ENCODE results near the gene CYP4B1.

CYP4B1 gene

GRCh38 chr1:46807046-46807972 lies 8.5 kb downstream of the CYP4B1 start:
- no peak overlapping the region for H3K27ac ChIP-seq (ENCODE audit: low read depth, low read length)

DNA sequence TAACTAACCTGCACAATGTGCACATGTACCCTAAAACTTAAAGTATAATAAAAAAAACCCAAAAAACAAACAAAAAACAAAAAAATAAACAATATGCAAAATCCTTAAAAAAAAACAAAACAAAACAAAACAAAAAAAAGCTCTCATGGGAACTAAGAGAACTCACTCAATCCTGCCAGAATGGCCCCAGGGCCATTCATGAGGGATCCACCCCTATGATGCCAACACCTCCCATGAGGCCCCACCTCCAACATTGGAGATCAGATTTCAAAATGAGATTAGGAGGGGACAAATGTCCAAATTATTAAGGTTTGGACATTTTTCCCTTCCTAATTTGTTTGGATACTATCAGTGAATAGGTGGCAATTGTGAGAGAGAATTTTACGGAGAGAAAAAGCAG lies 10.2 kb downstream of the CYP4B1 start:
- no peaks in the 10 kb centered on the region for H3K4me1 ChIP-seq (ENCODE audit: control insufficient read depth, insufficient read depth, low read length, unreplicated experiment)
- no peak overlapping the region for H2AFZ ChIP-seq (ENCODE audit: low read length, unreplicated experiment)
- H3K36me3 ChIP-seq (ENCODE audit: insufficient read depth, low read length), result no peaks in the 10 kb centered on the region
- no peak overlapping the region for H3K27ac ChIP-seq (ENCODE audit: low read depth, low read length)
- no peak overlapping the region for H3K4me3 ChIP-seq (ENCODE audit: low read depth, low read length)
- no peaks in the 10 kb centered on the region for H3K79me2 ChIP-seq (ENCODE audit: control insufficient read depth, insufficient read depth, low read length, unreplicated experiment)
- peaks cover 3% of the 10 kb centered on the region for H3K27me3 ChIP-seq (ENCODE audit: insufficient read depth, low read length)

More at GRCh38 chr1:46807046-46807972, 8.5 kb downstream of the CYP4B1 start:
- Histone ChIP-seq H2AFZ (ENCODE audit: low read length, unreplicated experiment) (no peak overlapping the region), H3K27me3 (ENCODE audit: insufficient read depth, low read length) (peaks cover 3% of the 10 kb centered on the region), H3K79me2 (ENCODE audit: control insufficient read depth, insufficient read depth, low read length, unreplicated experiment) (no peaks in the 10 kb centered on the region), H3K4me1 (ENCODE audit: control insufficient read depth, insufficient read depth, low read length, unreplicated experiment) (no peaks in the 10 kb centered on the region), H3K36me3 (ENCODE audit: insufficient read depth, low read length) (no peaks in the 10 kb centered on the region), H3K4me3 (ENCODE audit: low read depth, low read length) (no peak overlapping the region)

- Histone ChIP-seq H3K36me3 (ENCODE audit: insufficient read depth, low read length) (no peaks in the 10 kb centered on the region), H3K27me3 (ENCODE audit: insufficient read depth, low read length) (peaks cover 3% of the 10 kb centered on the region), H3K79me2 (ENCODE audit: control insufficient read depth, insufficient read depth, low read length, unreplicated experiment) (no peaks in the 10 kb centered on the region), H3K4me3 (ENCODE audit: low read depth, low read length) (no peak overlapping the region), H3K4me1 (ENCODE audit: control insufficient read depth, insufficient read depth, low read length, unreplicated experiment) (no peaks in the 10 kb centered on the region), H3K27ac (ENCODE audit: low read depth, low read length) (no peak overlapping the region), H2AFZ (ENCODE audit: low read length, unreplicated experiment) (no peak overlapping the region)
Observed at GRCh38 chr1:46809904-46810303, 11.1 kb downstream of the CYP4B1 start.

DNA sequence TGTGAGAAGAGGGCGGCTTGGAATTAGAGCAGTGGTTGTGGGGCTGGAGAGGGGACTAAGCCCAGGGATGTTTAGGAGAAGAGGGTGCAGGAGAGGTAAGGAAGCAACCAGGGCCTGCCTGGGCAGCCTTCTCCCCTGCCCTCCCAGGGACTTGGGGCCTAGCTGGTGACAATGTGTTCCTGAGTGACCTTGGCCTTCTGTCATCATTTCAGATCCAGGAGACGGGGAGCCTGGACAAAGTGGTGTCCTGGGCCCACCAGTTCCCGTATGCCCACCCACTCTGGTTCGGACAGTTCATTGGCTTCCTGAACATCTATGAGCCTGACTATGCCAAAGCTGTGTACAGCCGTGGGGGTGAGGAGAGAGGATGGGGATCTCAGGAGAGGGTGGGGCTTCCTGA lies 11.8 kb downstream of the CYP4B1 start:
- H3K36me3 ChIP-seq (ENCODE audit: insufficient read depth, low read length), result no peaks in the 10 kb centered on the region
- H3K27ac ChIP-seq (ENCODE audit: low read depth, low read length), result no peak overlapping the region
- no peaks in the 10 kb centered on the region for H3K4me1 ChIP-seq (ENCODE audit: control insufficient read depth, insufficient read depth, low read length, unreplicated experiment)
- H3K27me3 ChIP-seq (ENCODE audit: insufficient read depth, low read length), result no peaks in the 10 kb centered on the region; the same call in 1 of the 2 replicates
- no peaks in the 10 kb centered on the region for H3K79me2 ChIP-seq (ENCODE audit: control insufficient read depth, insufficient read depth, low read length, unreplicated experiment)
- no peak overlapping the region for H2AFZ ChIP-seq (ENCODE audit: low read length, unreplicated experiment)
- no peak overlapping the region for H3K4me3 ChIP-seq (ENCODE audit: low read depth, low read length)

GRCh38 chr1:46811053-46811452 lies 12.2 kb downstream of the CYP4B1 start:
- H3K27ac ChIP-seq (ENCODE audit: low read depth, low read length), result no peak overlapping the region

GRCh38 chr1:46812065-46812963 lies 13.5 kb downstream of the CYP4B1 start:
- Histone ChIP-seq H3K4me3 (ENCODE audit: low read depth, low read length) (no peak overlapping the region), H3K27ac (ENCODE audit: low read depth, low read length) (no peak overlapping the region), H2AFZ (ENCODE audit: low read length, unreplicated experiment) (no peak overlapping the region), H3K79me2 (ENCODE audit: control insufficient read depth, insufficient read depth, low read length, unreplicated experiment) (no peaks in the 10 kb centered on the region), H3K27me3 (ENCODE audit: insufficient read depth, low read length) (no peaks in the 10 kb centered on the region), H3K36me3 (ENCODE audit: insufficient read depth, low read length) (no peaks in the 10 kb centered on the region), H3K4me1 (ENCODE audit: control insufficient read depth, insufficient read depth, low read length, unreplicated experiment) (no peaks in the 10 kb centered on the region)

More at GRCh38 chr1:46811053-46811452, 12.2 kb downstream of the CYP4B1 start:
- H3K27me3 ChIP-seq (ENCODE audit: insufficient read depth, low read length), result no peaks in the 10 kb centered on the region; the same call in 1 of the 2 replicates
- H3K79me2 ChIP-seq (ENCODE audit: control insufficient read depth, insufficient read depth, low read length, unreplicated experiment), result no peaks in the 10 kb centered on the region
- H3K36me3 ChIP-seq (ENCODE audit: insufficient read depth, low read length), result no peaks in the 10 kb centered on the region
- H3K4me3 ChIP-seq (ENCODE audit: low read depth, low read length), result no peak overlapping the region
- H3K4me1 ChIP-seq (ENCODE audit: control insufficient read depth, insufficient read depth, low read length, unreplicated experiment), result no peaks in the 10 kb centered on the region
- H2AFZ ChIP-seq (ENCODE audit: low read length, unreplicated experiment), result no peak overlapping the region

GRCh38 chr1:46812996-46813857 lies 14.4 kb downstream of the CYP4B1 start:
- Histone ChIP-seq H3K4me3 (ENCODE audit: low read depth, low read length) (no peak overlapping the region), H3K79me2 (ENCODE audit: control insufficient read depth, insufficient read depth, low read length, unreplicated experiment) (no peaks in the 10 kb centered on the region), H3K36me3 (ENCODE audit: insufficient read depth, low read length) (no peaks in the 10 kb centered on the region), H3K4me1 (ENCODE audit: control insufficient read depth, insufficient read depth, low read length, unreplicated experiment) (no peaks in the 10 kb centered on the region), H3K27me3 (ENCODE audit: insufficient read depth, low read length) (no peaks in the 10 kb centered on the region), H2AFZ (ENCODE audit: low read length, unreplicated experiment) (no peak overlapping the region), H3K27ac (ENCODE audit: low read depth, low read length) (no peak overlapping the region)

GRCh38 chr1:46813858-46814396 lies 15.1 kb downstream of the CYP4B1 start:
- Histone ChIP-seq H2AFZ (ENCODE audit: low read length, unreplicated experiment) (no peak overlapping the region), H3K79me2 (ENCODE audit: control insufficient read depth, insufficient read depth, low read length, unreplicated experiment) (no peaks in the 10 kb centered on the region), H3K4me3 (ENCODE audit: low read depth, low read length) (no peak overlapping the region), H3K36me3 (ENCODE audit: insufficient read depth, low read length) (no peaks in the 10 kb centered on the region), H3K27ac (ENCODE audit: low read depth, low read length) (no peak overlapping the region), H3K4me1 (ENCODE audit: control insufficient read depth, insufficient read depth, low read length, unreplicated experiment) (no peaks in the 10 kb centered on the region), H3K27me3 (ENCODE audit: insufficient read depth, low read length) (no peaks in the 10 kb centered on the region)

DNA sequence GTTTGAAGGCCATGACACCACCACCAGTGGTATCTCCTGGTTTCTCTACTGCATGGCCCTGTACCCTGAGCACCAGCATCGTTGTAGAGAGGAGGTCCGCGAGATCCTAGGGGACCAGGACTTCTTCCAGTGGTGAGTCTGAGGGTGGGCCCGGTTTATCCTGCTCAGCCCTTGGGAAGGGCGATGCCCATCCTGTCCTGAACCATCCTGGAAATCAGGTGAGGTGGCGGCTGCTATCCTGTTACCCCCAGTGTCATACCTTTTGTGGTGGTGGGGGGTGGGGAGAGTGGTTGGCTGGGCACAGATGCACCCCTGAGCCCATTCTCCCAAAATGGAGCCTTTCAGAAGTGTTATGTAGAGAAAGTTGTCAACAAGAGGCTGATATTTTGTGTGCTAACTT lies 16.3 kb downstream of the CYP4B1 start:
- H3K79me2 ChIP-seq (ENCODE audit: control insufficient read depth, insufficient read depth, low read length, unreplicated experiment), result no peaks in the 10 kb centered on the region
- no peak overlapping the region for H3K4me3 ChIP-seq (ENCODE audit: low read depth, low read length)
- H3K4me1 ChIP-seq (ENCODE audit: control insufficient read depth, insufficient read depth, low read length, unreplicated experiment), result no peaks in the 10 kb centered on the region
- no peaks in the 10 kb centered on the region for H3K36me3 ChIP-seq (ENCODE audit: insufficient read depth, low read length)
- no peaks in the 10 kb centered on the region for H3K27me3 ChIP-seq (ENCODE audit: insufficient read depth, low read length)
- H2AFZ ChIP-seq (ENCODE audit: low read length, unreplicated experiment), result no peak overlapping the region
- no peak overlapping the region for H3K27ac ChIP-seq (ENCODE audit: low read depth, low read length)

- H2AFZ ChIP-seq (ENCODE audit: low read length, unreplicated experiment), result no peak overlapping the region
- H3K27me3 ChIP-seq (ENCODE audit: insufficient read depth, low read length), result no peaks in the 10 kb centered on the region
- H3K27ac ChIP-seq (ENCODE audit: low read depth, low read length), result no peak overlapping the region
- no peaks in the 10 kb centered on the region for H3K4me1 ChIP-seq (ENCODE audit: control insufficient read depth, insufficient read depth, low read length, unreplicated experiment)
- no peak overlapping the region for H3K4me3 ChIP-seq (ENCODE audit: low read depth, low read length)
- no peaks in the 10 kb centered on the region for H3K79me2 ChIP-seq (ENCODE audit: control insufficient read depth, insufficient read depth, low read length, unreplicated experiment)
- no peaks in the 10 kb centered on the region for H3K36me3 ChIP-seq (ENCODE audit: insufficient read depth, low read length)
Observed at GRCh38 chr1:46816930-46817329, 18.1 kb downstream of the CYP4B1 start.
